GM19438 (cell line): Measurements from ENCODE around the gene PID1.
"Not testable (repeated sequence)": the region's sequence is repeated elsewhere in the genome, so short reads cannot be mapped to it uniquely, and the experiment has no call there.

ENCODE experiments used
- ATAC-seq: cut with Tn5 transposase; IDR thresholded peaks from one replicate; pipeline ENCODE4 v1.9.1; 2021; ENCODE audit warnings: low read depth; ENCODE audit not compliant: unreplicated experiment

Gene PID1

DNA sequence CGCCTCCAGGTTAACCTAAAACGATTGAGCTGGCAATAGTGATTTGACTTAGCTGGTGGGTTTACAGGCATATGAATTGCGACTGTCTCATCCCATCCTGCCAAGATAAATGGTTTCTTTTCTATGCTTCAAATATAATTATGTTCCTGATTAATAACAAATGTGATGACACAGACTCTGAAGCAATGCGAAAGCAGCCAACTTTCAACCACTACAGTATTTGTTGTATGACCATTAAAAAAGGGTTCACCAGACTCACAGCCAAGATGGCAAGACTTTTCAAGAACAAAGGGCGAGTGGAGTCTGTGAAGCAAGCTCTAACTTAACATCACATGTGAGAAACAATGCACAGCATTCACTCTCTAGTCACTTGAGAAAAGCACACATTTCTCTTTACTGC lies 186.6 kb downstream of the PID1 start:
- ATAC-seq: no peak

DNA sequence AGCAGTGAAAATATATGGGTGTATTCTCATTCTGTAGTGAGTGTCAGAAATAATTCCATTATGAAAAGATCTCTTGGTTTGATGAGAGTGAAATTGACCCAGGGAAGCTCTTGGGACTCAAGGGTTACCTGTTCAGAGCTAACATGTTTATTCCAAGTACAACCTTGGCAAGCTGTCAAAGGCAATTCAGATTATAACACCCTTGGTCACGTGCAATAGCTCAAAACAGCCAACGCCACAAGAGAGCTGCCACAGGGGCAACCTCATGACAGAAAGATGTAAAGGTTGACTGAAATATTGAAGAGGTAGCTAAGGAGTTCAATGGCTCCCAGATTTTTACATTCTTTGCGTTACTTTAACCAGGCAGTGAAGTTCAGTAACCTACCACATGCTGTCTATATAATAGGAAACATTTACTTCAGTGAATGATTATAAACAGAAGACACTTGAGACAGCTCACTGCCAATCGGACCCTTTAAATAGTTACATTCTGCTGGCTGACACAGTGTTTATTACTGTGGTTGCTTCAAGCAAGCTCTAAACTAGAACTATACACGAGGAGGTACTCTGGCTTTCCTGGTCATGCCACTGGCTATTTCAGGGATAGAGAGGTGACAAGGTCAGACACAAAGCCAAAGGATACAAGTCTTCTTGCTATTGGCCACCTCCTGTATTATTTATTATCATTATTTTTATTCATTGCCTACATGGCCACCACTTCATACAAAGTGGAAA lies 187.3 kb downstream of the PID1 start:
- ATAC-seq: no peak

DNA sequence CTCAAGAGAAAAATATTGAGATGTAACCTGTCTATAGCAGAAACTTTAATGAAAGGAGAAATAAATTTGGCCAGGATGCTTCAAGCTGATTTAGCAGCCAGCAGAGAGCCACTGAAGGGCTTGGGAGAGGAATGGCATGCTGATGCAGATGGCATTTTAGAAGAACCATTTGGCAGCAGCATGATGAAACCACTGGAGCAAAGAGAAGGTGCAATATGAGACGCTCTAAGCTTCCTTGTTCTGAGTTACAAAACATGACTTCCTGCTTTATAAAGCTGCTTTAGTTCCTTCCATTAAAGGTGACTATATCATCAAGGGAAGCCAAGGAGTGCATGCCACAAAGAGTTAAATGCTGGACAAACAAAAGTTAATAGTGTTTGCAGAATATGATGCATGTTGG lies 189.7 kb downstream of the PID1 start:
- no peak for ATAC-seq

DNA sequence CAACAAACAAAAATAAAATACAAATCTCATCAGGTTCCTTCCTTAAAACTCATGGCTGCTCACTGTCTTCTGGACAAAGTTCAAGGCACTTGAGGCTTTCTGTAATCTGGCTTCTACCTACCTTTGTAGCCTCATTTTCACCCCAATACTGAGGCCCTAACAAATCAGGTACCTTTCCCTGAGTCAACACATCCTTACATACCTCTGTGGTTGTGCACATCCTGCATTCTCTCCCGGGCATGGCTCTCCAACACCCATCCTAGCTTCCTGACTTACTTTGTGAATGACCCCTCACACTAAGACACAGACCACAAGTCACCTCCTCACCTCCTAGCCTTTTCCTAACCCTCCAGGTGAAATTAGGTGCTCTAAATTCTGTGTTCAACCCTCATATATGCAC lies 190.9 kb downstream of the PID1 start:
- no peak for ATAC-seq

DNA sequence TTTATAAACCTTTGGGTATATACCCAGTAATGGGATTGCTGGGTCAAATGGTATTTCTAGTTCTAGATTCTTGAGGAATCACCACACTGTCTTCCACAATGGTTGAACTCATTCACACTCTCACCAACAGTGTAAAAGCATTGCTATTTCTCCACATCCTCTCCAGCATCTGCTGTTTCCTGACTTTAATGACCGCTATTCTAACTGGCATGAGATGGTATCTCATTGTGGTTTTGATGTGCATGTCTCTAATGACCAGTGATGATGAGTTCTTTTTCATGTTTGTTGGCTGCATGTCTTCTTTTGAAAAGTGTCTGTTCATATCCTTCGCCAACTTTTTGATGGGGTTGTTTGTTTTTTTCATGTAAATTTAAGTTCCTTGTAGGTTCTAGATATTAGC lies 194.2 kb downstream of the PID1 start:
- not testable (repeated sequence) for ATAC-seq

DNA sequence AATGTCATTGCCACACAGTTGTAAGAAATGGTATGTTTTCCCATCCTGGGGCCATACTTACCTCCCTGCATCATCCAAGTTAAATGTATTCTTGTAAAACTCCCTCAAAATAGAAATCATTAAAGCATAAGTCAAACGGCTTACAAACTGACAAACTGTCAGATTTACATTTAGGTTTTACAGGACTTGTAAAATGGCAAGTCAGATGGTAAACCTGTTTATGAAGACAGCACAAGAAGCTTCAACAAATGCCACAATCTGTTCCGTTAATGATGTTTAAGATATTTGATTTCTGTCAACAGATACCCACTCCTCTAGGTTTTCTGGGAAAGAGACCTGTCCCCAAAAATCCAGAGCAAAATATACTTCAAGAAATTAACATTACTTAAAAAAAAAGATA lies 197.2 kb downstream of the PID1 start:
- no peak for ATAC-seq

DNA sequence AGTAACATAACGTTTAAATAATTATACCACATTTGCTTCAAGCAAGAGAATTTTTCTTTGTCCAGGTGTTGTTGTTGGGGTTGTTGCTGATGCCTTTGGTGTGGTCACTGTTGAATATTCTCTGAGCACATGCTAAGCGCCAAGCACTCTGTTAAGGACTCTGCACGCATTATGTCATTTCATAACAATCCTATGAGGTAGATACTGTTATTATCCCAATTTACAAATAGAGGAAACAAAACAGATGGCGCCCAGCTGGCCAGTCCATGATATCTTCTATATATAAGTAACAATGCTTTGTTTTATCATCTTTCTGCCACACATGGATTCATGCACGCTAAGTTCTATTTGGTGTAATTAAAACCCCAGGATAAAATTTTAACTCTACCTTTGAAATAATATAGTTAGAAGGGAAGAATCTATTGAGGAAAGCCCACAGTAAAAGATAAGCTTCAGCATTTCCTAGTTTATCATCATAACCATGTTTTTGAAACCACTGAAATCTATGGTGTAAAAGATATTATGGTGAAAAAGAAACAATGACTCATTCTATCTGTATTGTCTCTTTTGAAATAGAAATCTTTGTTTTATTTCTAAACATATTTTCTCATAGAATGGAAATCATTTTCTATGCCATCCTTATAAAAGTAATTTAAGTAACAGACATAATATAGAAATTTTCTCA lies 199.7 kb downstream of the PID1 start:
- ATAC-seq: no peak

DNA sequence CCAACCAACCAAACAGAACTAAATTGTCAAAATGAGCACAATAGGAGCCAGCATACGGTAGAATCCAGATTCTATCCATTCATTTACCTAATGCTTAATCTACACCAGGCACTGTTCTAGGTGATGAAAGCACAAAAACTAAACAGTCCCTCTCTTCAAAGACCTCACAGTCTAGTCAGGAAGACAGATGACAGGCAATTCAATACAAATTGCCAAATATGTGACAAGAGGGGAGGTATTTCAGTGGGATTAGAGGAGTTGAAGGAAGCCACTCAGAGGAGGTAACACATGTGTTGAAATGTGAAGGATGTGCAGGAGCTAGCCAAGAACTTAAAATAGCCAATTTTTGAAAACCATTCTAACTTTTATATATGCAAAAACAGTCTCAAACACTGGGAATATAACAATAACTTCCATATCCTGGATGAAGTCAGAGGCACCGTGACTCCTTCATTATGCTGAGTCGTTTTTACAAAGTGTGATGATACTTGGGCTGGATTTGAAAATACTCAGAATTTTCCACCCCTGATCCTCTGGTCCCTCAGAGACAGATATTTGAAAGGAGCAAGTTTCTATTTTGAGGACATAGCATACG lies 204.9 kb downstream of the PID1 start:
- no peak for ATAC-seq

DNA sequence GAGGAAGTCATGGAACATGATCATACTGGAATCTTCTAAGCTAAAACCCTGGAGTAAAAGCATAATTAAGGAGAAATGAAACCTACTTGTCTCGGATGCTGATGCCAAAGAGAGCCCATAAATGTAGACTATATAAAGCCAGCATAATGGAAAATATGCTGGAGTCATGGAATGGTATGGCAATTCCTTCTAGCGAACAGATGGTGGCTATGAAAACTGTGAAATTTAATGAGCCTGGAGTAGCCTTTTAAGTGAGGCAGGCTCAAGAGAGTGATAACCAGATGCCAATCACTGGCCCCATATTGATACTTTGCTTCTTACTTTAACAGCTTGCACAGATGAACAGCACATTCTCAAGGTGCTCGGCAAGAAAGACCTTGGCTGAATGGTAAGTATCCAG lies 206.3 kb downstream of the PID1 start:
- no peak for ATAC-seq

DNA sequence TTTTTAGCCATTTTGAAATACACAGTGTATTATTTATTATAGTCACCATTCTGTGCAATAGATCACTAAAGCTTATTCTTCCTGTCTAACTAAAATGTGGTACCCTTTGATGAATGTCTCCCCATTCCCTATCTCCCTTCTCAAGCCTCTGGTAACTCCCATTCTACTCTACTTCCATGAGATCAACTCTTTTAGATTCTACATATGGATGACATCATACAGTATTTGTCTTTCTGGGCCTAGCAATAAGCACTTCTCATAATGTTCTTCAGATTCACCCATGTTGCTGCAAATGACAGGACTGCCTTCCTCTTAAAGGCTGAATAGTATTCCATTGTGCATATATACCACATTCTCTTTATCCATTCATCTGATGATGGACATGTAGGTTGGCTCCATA lies 210.9 kb downstream of the PID1 start:
- no peak for ATAC-seq

DNA sequence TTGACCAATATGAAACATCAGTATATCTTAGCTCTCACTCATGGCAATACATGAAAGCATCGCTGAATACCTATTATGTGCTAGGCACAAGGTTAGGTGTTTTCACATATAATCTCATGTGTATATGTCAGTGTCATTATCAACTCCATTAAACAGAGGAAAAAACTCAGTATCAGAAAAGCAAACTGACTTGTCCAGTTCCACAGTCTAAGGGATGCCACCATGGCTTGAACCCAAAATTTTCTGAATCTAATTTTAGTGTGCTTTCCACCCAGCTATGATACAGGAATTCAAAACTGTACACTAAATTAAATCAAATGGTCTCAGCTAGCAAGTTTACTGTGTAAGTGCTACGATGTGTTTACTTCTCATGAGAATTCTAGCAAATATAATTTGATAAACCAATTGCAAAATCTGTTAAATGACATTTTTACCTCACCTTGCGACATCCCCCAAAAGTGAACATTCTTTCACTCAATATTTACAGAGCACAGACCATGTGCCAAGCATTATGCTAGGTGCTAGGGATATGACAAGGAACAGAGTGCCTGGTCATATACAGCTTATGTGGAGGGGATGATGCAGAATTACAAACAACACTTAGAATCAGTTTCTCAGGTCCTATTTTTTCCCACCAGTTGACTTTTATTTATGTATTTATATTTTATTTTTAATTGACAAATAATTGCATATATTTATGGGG lies 211.6 kb downstream of the PID1 start:
- ATAC-seq: no peak

DNA sequence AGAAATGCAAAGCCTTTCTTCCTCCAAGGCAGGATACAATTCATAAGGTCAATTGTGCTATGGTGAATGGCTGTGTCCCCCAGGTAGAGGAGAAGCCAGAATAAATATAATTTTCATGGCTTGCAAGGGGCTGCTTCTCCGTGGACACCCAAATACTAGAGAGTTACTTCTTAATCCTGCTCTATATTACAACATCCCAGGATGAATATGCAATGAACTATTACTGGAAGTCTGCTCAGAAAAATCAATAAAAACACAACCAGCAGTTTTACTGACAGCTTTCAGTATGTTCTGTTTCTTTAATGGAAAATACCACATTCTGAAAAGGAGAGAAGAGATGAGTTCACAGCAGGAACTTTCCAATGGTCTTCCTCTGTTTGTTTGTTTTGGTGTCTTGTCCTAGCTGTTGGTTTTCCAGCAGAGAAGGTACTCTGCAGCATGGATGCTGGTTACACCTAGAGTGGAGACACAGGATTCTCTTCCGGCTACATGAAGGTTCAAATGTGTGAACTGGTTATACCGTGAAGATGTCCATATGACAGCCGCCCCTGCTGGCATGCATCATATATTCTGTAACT lies 213.0 kb downstream of the PID1 start:
- no peak for ATAC-seq

DNA sequence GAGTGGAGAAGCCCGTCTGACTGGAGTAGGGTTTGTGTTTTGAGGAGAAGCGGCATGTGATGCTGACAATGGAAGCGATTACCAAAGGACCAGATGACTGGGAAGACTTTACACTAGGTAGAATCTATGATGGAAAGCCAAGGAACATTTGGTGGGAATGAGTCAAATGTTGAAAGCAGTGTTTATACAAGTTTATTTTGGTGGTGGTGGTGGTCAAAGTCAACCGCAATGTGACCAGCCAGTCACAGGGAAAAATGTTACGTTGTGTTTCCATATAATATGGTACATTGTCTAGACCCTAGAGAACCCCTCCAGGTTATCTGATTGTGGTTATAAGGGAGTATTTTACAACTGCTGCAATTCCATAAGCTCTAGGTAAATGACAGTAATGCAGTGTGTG lies 216.8 kb downstream of the PID1 start:
- ATAC-seq: no peak

DNA sequence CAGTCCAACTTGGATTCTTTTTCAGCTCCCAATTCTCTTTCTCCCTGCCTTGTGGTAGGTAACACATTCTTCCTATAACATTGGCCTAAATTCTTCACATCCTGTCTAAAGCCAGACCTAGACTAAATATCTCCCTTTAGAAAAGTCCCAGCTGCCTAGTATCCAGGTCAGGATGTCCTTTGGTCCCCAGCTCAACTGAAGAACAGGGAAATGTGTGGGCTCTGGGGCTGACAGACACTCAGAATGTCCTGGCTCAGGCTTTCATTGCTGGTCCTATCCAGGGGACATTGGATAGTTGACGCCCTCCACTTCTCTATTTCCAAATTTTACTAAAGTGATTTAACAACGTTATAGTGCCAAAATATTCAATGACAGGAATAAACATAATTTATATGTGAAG lies 219.3 kb downstream of the PID1 start:
- no peak for ATAC-seq

DNA sequence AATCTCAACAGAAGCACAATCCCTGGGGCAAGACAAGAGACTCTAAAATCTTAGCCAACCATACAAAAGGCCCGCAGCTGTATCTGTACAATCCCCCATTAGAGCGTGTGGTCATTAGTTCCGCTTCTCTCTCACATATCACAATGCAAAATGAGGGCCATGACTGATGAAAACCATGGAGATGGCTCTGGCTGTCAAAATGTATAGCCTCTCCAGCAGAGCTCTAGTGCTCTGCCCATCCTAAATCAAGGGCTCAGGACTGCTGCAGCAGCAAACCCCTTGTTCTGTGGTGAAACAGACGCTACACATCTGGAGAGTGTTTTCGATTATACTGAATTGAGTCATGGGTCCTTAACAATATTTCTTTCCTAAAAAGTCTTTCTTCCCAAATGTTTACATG lies 221.0 kb downstream of the PID1 start:
- no peak for ATAC-seq

DNA sequence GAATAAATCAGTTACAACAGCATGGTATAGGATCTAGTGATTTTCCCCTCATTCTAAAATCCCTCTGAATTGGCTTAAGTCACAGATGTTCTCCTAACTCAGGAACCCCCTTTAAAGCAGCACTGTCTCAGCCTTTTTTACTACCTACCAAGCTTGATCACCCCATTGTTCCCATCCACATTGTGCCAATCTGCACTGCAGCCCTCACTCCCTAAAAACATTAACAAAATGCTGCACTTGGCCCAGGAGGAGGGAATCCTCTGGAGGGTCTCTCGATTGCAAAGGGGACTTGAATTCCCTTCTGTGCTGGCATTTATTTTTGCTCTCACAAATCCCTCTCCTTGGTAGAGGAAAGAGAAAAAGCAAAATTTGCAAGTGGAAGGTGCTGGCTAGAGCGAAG lies 223.0 kb downstream of the PID1 start:
- no peak for ATAC-seq

DNA sequence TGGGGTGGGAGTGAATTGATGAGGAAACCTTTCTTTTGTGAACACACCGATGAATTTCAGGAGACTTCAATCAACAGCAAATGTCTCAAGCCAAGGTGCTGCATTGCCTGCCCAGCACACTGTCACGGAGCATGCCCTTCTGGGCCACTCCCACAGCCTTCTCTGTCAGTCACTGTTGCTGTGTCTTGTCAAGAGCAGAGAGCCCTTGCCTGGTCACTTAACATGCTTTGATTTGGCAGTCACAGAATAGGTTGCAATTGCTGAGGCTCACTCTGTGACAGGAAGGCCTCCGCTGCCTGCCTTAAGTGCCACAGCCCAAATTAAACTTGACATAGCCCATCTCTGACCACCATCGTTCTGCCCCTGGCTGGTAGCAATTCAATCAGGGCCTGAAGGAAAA lies 225.4 kb downstream of the PID1 start:
- ATAC-seq: no peak

DNA sequence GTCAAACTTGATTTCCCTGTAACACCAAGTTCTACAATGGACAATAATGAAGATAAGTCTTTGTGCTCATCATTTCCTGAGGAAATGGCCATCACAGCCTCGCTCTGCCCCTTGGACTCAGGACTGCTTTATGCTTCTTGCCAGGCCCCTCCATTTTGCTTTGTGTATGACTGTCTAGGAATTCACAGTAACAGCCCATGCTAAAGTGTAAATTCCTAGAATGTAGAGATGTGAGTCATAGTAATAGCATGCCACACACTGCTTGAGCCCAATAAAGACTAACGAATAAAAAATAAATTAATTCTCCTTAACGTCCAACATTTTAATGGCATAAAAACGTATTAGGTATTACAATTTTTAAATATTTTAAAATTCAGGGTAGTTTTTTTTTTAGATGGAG lies 226.5 kb downstream of the PID1 start:
- no peak for ATAC-seq

DNA sequence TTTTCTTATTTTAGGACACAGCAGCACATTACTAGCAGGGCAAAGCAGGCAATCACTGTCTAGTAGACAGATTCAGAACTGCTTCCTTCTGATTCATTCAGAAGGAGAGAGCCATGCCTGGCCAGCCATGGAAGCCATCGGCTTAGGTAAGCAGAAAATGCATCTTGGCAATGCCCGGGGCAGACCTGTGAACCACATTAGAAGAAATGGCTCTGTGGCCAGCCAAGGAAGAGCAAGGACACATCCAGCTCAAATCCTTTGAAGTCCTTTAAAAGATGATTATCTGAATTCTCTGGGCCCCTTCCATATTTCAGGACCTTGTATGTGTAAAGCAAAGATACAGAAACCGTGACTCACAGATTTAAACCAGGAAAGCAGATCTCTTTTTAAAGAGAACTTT lies 227.4 kb downstream of the PID1 start:
- ATAC-seq: no peak

DNA sequence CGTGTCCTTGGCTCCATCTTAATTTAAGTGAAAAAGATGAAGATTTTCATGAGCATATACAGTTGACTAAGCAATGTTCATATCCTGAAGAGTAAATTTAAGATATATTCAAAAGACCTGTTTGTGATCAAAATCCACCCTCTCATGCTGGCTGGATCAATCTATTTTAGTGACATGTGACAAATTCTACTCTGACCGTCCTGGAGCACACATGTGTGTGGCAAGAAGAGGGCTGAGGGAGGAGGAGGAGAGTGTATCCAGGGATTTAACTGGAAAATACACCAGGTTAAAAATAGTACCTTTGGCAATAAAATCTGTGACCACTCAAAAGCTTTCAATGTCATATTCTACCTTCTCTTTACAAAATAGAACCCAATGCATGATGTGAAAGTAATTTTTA lies 228.7 kb downstream of the PID1 start:
- ATAC-seq: no peak

DNA sequence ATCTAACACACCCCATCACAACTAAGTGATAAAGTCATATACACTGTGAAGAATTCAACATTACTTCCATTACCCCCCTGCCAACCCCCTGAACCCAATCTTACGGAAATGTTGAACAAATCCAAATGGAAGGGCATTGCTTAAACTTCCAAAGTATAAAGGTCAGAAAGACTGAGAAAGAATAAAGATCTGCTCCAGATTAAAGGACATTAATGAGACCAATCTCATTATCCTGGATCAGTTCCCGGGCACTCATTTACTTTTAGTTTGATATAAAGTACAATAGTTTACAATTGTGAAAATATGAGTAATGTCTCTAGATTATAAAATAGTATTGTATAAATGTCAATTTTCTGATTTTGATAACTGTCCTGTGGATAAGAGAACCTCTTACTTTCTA lies 229.4 kb downstream of the PID1 start:
- ATAC-seq: no peak
